AG09319 (cell line): Measurements from ENCODE around the gene SMAD4.

Source experiments
- DNase-seq: peaks from one replicate; pipeline ENCODE4 v3.0.0-alpha.2; 2010; ENCODE audit warnings: low read depth; ENCODE audit errors: extremely low read depth
- TF ChIP-seq, protein P1 (sequence below): IDR thresholded peaks from 2 replicates; pipeline ENCODE4 v1.5.1; 2011; ENCODE audit warnings: low read depth, mild to moderate bottlenecking, inconsistent platforms, low read length, moderate library complexity

SMAD4 gene

DNA sequence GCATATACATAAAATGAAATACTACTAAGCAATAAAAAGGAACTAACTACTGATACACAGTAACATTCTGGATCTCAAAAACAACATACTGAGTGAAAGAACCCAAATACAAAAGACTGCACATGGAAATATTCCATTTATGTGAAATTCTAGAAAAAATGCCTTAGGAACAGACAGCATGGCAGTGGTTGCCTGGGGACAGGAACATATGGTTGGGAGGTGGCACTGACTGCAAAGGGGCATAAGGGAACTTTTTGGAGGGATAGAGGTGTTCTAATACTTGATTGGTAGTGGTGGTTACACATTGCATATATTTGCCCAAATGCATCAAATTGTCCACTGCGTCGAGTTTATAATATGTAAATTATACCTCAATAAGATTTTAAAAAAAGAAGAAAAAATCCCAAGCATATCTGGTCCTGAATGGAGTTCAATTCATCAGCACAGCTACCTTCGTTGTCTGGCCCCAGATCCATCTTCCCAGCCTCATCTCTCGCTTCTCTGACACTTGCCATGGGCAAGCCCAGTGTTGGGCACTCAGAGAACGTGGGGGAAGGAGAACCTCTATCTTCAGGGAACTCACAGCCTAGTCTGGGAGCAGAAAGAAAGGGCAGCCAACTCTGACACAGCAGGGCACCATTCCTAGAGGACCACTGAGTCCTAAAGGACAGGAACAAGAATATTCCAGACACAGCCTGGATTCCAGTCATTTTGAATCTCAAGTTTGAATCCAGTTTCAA lies 8.6 kb upstream of the SMAD4 start:
- no peak for DNase-seq
- TF ChIP-seq, protein P1, sequence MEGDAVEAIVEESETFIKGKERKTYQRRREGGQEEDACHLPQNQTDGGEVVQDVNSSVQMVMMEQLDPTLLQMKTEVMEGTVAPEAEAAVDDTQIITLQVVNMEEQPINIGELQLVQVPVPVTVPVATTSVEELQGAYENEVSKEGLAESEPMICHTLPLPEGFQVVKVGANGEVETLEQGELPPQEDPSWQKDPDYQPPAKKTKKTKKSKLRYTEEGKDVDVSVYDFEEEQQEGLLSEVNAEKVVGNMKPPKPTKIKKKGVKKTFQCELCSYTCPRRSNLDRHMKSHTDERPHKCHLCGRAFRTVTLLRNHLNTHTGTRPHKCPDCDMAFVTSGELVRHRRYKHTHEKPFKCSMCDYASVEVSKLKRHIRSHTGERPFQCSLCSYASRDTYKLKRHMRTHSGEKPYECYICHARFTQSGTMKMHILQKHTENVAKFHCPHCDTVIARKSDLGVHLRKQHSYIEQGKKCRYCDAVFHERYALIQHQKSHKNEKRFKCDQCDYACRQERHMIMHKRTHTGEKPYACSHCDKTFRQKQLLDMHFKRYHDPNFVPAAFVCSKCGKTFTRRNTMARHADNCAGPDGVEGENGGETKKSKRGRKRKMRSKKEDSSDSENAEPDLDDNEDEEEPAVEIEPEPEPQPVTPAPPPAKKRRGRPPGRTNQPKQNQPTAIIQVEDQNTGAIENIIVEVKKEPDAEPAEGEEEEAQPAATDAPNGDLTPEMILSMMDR: no peak

DNA sequence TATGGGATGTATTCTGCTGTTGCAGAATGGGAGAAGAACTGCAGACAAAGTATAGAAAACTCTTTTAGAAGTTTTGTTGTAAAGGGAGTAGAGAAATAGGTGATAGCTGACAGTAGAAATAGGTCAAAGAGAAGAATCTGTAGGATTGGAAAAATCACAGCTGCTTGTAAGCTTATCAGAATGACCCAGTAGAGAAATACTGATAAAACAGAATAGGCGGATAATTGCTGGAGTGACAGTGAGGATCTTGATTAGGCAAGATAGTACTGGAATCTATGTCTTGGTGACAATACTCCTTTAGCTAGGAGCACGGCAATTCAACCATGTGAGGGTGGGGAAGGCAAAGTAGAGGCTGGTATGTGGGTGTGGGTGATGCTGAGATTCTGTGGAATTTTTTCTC lies 4.5 kb upstream of the SMAD4 start:
- DNase-seq: no peak
- TF ChIP-seq, protein P1: no peak

DNA sequence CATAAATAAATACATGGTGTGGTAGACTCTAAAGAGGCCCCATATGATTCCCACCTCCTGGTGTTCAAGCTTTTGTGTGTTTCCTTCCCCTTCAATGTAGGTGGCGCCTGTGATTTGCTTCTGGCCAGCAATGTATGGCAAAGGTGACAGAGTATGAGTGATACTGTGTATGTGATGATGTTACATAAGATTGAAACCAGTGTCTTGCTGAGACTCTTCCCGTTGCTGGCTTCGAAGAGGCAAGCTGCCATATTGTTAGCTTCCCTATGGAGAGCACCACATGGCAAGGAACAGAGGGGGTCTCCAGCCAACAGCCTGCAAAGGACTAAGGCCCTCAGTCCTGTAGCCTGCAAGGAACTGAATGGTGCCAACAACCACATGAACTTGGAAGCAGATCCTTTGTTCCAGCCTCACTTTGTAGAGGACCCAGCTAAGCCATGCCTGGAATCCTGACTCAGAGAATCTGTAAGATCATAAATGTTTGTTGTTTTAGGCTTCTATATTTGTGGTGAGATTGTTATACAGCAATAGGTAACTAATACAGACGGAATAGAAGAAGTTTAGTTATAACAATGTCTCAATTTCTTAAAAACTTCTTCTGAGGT lies 1.7 kb upstream of the SMAD4 start:
- TF ChIP-seq, protein P1: no peak
- DNase-seq: no peak

DNA sequence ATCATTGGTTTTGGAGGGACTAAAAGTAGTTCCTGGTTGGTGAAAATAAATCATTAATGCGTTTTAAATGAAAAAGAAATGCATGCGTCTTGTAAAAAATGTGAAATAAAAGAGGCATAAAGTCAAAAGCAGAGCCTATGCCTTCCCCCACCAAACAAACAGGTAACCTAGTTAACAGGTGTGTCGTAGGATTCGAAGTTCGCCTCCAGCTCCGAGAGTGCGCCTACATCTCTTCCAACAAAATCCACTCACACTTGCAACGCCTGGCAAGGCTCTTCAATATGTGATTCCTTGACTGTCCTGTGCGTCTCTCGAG lies 677 bp upstream of the SMAD4 start:
- TF ChIP-seq, protein P1: no peak

DNA sequence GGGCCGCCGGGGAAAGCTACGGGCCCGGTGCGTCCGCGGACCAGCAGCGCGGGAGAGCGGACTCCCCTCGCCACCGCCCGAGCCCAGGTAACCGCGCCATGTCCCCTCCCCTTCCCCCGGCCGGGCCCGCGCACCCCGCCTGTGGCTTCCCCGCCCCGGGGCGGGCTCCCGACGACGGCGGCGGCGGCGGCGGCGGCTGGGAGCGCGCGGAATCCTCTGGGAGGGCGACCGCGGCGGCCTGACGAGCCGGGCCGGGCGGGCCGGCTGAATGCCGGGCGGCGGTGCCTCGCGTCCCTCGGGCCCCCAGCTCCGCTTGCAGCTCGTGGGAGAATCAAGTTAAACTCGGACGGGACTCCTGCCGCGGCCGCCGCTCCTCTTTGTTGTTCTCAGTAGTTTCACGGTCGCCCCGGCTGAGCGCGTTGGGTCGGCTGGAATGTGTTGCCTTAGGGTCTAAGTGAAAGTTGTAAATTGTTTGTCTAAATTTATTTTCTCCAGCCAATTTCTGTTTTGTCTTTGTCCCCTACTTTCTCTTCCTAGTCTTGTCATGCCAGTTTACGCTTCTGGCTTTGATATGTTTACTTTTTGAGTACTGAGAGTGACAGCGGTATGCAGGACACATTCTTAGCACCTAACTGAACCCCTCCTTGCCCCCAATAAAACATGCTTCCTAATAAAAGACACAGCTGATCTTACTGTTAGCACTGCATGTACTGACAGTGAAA lies 685 bp downstream of the SMAD4 start:
- TF ChIP-seq, protein P1: no peak
- peak; percentile 22 for DNase-seq

More for the DNA sequence above, 677 bp upstream of the SMAD4 start:
- no peak for DNase-seq

DNA sequence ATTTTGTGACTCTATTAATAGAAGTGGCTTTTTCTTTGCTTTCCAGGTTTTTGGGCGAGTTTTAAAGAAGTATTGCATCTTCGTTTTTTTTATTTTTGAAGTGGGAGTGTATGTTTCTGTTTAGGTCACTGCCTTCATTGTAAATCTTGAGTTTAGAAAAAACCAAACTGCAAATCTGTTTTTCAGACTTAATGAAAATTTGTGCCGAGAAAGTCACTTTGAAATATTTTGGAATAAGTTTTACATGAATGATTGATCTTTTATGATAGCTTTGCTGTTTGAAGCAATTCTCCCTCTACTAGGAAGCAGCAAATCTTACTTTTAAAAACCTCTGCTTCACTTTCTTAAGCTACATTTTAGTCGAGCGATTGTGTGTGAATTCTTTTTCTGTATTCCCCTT lies 2.2 kb downstream of the SMAD4 start:
- TF ChIP-seq, protein P1: no peak
- no peak for DNase-seq

DNA sequence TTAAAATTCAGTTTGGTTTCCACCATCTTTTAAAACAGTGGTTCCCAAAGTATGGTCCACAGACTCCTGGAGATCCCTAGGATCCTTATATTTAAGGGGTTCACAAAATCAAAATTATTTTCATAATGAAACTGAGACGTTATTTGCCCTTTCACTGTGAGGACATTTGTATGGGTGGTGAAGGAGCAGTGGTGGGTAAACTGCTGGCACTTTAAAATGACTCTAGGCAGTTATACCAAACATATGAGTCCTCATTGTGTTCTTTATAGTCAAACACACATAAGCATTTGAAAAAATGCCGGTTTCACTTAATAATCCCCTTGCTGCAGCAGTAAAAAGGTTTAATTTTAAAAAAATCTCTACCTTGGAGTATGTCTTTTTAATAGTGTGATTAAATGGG lies 7.2 kb downstream of the SMAD4 start:
- no peak for DNase-seq
- TF ChIP-seq, protein P1: no peak
